Heart right ventricle (tissue), 16 donors: Measurements from ENCODE around the gene SSTR3. TPM values are rescaled to one million over a fixed set of nuclear protein-coding genes. Genes with fewer than 3 reads are reported as not detected.

Source experiments
- ATAC-seq, 8 donors: fragments of 200-7000 bp; cut with Tn5 transposase; one replicate each; pipeline ENCODE4 v1.9.1; 2020; ENCODE audit warnings: mild to moderate bottlenecking in 8 of 8, moderate library complexity in 8 of 8, moderate number of reproducible peaks in 1 of 8
- DNase-seq, 2 donors: peaks; one replicate each; pipeline ENCODE4 v3.0.0-alpha.2; 2020
- H3K27ac ChIP-seq, 10 donors: fragments of 200-600 bp; sonication (generic) in 2 of 10; one replicate each; pipeline versions ENCODE4 v1.5.0 to v1.8.0; 2020 to 2022; ENCODE audit warnings: mild to moderate bottlenecking in 3 of 10
- H3K27me3 ChIP-seq, 7 donors: fragments of 200-600 bp; one replicate each; pipeline ENCODE4 v1.8.0; 2021 to 2022; ENCODE audit warnings: mild to moderate bottlenecking in 2 of 7
- H3K36me3 ChIP-seq, 9 donors: fragments of 200-600 bp; sonication (generic) in 1 of 9; one replicate each; pipeline versions ENCODE4 v1.5.0 to v1.8.0; 2020 to 2022; ENCODE audit warnings: mild to moderate bottlenecking in 2 of 9
- H3K4me1 ChIP-seq, 9 donors: fragments of 200-600 bp; sonication (generic) in 1 of 9; one replicate each; pipeline versions ENCODE4 v1.5.0 to v1.8.0; 2020 to 2022; ENCODE audit warnings: mild to moderate bottlenecking in 4 of 9
- H3K4me3 ChIP-seq, 10 donors: fragments of 200-600 bp; sonication (generic) in 2 of 10; one replicate each; pipeline versions ENCODE4 v1.5.0 to v1.8.0; 2020 to 2022; ENCODE audit warnings: mild to moderate bottlenecking in 7 of 10, moderate library complexity in 2 of 10
- H3K9me3 ChIP-seq, 11 donors: fragments of 200-600 bp in 10 of 11; sonication (generic) in 2 of 11; one replicate each; pipeline versions ENCODE4 v1.5.0 to v1.8.0; 2013 to 2022; ENCODE audit warnings: mild to moderate bottlenecking in 2 of 11, control low read depth in 1 of 11, moderate library complexity in 1 of 11
- CTCF ChIP-seq, 9 donors: fragments of 200-600 bp; sonication (generic) in 2 of 9; IDR thresholded peaks; one replicate each; pipeline versions ENCODE4 v1.5.0 to v1.8.0; 2021 to 2022; ENCODE audit warnings: antibody characterized with exemption in 9 of 9, mild to moderate bottlenecking in 5 of 9, moderate library complexity in 1 of 9
- WGBS, 2 donors: extraction: QIAGEN DNeasy Blood & Tissue Kit; methylation state at CpG; one replicate each; pipeline ENCODE4 v1.1.7; 2013; ENCODE audit warnings: inconsistent platforms in 1 of 2; 5-methylcytosine and 5-hydroxymethylcytosine counted together
- intact Hi-C, 10 donors: fragments of 100-400 bp; cut with DNase I; formaldehyde crosslinking; loops; one replicate each; pipeline versions ENCODE4 v1.11.1 to v1.14.2; 2022
- polyA plus RNA-seq, 2 donors: library from polyadenylated mRNA; stranded (reverse); fragments of 200-250 nt; gene quantifications; one replicate each; pipeline ENCODE4 v1.2.3, GENCODE V29; 2013
- total RNA-seq, 10 donors: library from RNA; stranded (reverse); fragmentation: NEBNext Ultra II Directional in 3 of 10; extraction: Animal tissue kit (Norgen Biotek cat#: 25700) in 3 of 10; gene quantifications; one replicate each; pipeline versions ENCODE4 v1.2.1 to v1.2.4, GENCODE V29; 2021 to 2023
- donor health status: Arrhythmogenic right ventricular cardiomyopathy.
- donor health status: ischemic (EF 13 %, LVEDD 7.1; RV severe dilation, severe dysfunction).
- donor health status: healthy with polysubstance abuse.
- donor health status: DM: no; HTN: yes; CAD: no.
- donor health status: DM: no; HTN: no; CAD: no.
- donor health status: ischemic (EF 25% LVEDD 6.9; RV normal size, moderate dysfunction).
- donor health status: ischemic (EF 25% LVEDD 5.7; RV mildly dilated, moderate dysfunction).
- donor health status: healthy.
- donor health status: DM: yes; HTN: yes; CAD: no.
- donor health status: Ischemic cardiomyopathy.
- donor health status: ischemic (EF 35%, LVEDD 5.7; RV mildly dilated, moderate dysfunction).
- donor health status: nonischemic (EF 11% LVEDD 7.7; RV severe dilation, severe dysfunction).
- donor health status: DM: yes; HTN: yes; CAD: no.
- donor health status: PGD.
- donor health status: ischemic (EF 29% LVEDD 5.4; RV normal size, mild dysfunction).
- donor health status: nonischemic (EF 23%, LVEDD 6.1; RV moderate dilation, normal function).

The SSTR3 gene
- total and polyA plus RNA-seq, 12 donors = not detected

- intact Hi-C loops = no loop called here
- Histone ChIP-seq H3K4me1 (peaks cover 2 to 36% (median 20%) of the 10 kb centered on the region in 9 donors), H3K9me3 (no peaks in the 10 kb centered on the region), H3K27me3 (no peaks in the 10 kb centered on the region), H3K27ac (peak overlapping the region in 1 of 10 donors; percentile 40), H3K4me3 (no peak overlapping the region), H3K36me3 (no peaks in the 10 kb centered on the region)
- DNase-seq (no peak), ATAC-seq (no peak)
- WGBS, 2 donors = 83 to 91% methylated on average over 10 of the region's 10 CpGs
- TF ChIP-seq CTCF (IDR thresholded peaks at IDR 0.05) = no peak
Observed at GRCh38 chr22:37169947-37170688, 42.2 kb downstream of the SSTR3 start.

GRCh38 chr22:37169406-37169805 is 42.9 kb downstream of the SSTR3 start:
- no peak overlapping the region for H3K27ac ChIP-seq
- intact Hi-C loops = no loop called here
- H3K9me3 ChIP-seq = no peaks in the 10 kb centered on the region
- no peak for TF ChIP-seq CTCF (IDR thresholded peaks at IDR 0.05)
- no peaks in the 10 kb centered on the region for H3K36me3 ChIP-seq
- H3K4me1 ChIP-seq = peaks cover 2 to 34% (median 20%) of the 10 kb centered on the region in 9 donors
- no peak for ATAC-seq
- no peak overlapping the region for H3K4me3 ChIP-seq
- H3K27me3 ChIP-seq = no peaks in the 10 kb centered on the region
- 81 to 93% methylated on average over 8 of the region's 8 CpGs for WGBS, 2 donors
- no peak for DNase-seq

GRCh38 chr22:37167981-37168647 is 44.2 kb downstream of the SSTR3 start:
- Histone ChIP-seq H3K9me3 (no peaks in the 10 kb centered on the region), H3K27me3 (peaks cover 0 to 4% (median 0%) of the 10 kb centered on the region in 7 donors), H3K36me3 (no peaks in the 10 kb centered on the region), H3K4me1 (peaks cover 2 to 36% (median 20%) of the 10 kb centered on the region in 9 donors), H3K27ac (peak overlapping the region in 4 of 10 donors; percentile 12 to 72 (median 53)), H3K4me3 (no peak overlapping the region)
- no peak for ATAC-seq
- 60 to 66% methylated on average over 8 of the region's 8 CpGs for WGBS, 2 donors
- no peak for TF ChIP-seq CTCF (IDR thresholded peaks at IDR 0.05)
- DNase-seq = no peak
- intact Hi-C loops = loop anchor here in 5 of 10 donors (2.0 kb wide), 3 partner anchors 29 to 93 kb away; no protein-coding TSS in a partner anchor

GRCh38 chr22:37167176-37167980 is 44.9 kb downstream of the SSTR3 start:
- ATAC-seq = peak in 7 of 8 donors; percentile 16 to 68 (median 44)
- intact Hi-C loops = loop anchor here in 5 of 10 donors (2.0 kb wide), 3 partner anchors 29 to 93 kb away; no protein-coding TSS in a partner anchor
- Histone ChIP-seq H3K27me3 (peaks cover 0 to 4% (median 0%) of the 10 kb centered on the region in 7 donors), H3K36me3 (no peaks in the 10 kb centered on the region), H3K4me1 (peaks cover 2 to 40% (median 20%) of the 10 kb centered on the region in 9 donors), H3K9me3 (no peaks in the 10 kb centered on the region), H3K4me3 (peak overlapping the region in 1 of 10 donors; percentile 25), H3K27ac (peak overlapping the region in 6 of 10 donors; percentile 43 to 72 (median 54))
- DNase-seq = no peak
- 59 to 66% methylated on average over 17 of the region's 17 CpGs for WGBS, 2 donors
- no peak for TF ChIP-seq CTCF (IDR thresholded peaks at IDR 0.05)
